WTC11 (cell line): Measurements from ENCODE around the gene BAIAP2L1. TPM values are rescaled to one million over a fixed set of nuclear protein-coding genes. Genes with fewer than 3 reads are reported as not detected.

Experiments
- ATAC-seq: fragments of 200-7000 bp; cut with Tn5 transposase; 2 replicates; pipeline ENCODE4 v1.10.0; 2021; ENCODE audit warnings: mild to moderate bottlenecking, moderate library complexity
- CTCF ChIA-PET: fragments of 300-600 bp; sonication (Branson Sonifier 250); formaldehyde crosslinking; loops from one replicate; lab custom pipeline; 2021; ENCODE audit warnings: antibody characterized with exemption; lab: Charles Lee
- POLR2A ChIA-PET: fragments of 350-600 bp; sonication (Branson Sonifier 250); formaldehyde crosslinking; loops from one replicate; lab custom pipeline; 2021; ENCODE audit warnings: antibody characterized with exemption; lab: Charles Lee
- DNase-seq: peaks from one replicate; pipeline ENCODE4 v3.0.0; 2021; ENCODE audit warnings: low spot score
- H3K27ac Mint-ChIP-seq: 2 replicates; pipeline ENCODE4 v1.8.0; 2021; ENCODE audit warnings: mixed read lengths
- H3K27me3 Mint-ChIP-seq: 2 replicates; pipeline ENCODE4 v1.8.0; 2021; ENCODE audit warnings: low read depth, mild to moderate bottlenecking, moderate library complexity, mixed read lengths
- H3K36me3 Mint-ChIP-seq: 2 replicates; pipeline ENCODE4 v1.8.0; 2021; ENCODE audit warnings: mixed read lengths
- H3K4me1 Mint-ChIP-seq: 2 replicates; pipeline ENCODE4 v1.8.0; 2022; ENCODE audit warnings: mixed read lengths
- H3K4me3 Mint-ChIP-seq: 2 replicates; pipeline ENCODE4 v1.8.0; 2021; ENCODE audit warnings: mild to moderate bottlenecking, moderate library complexity, mixed read lengths
- H3K9me3 Mint-ChIP-seq: 2 replicates; pipeline ENCODE4 v1.8.0; 2021; ENCODE audit warnings: mixed read lengths
- CREB1 ChIP-seq: sonication (generic); formaldehyde crosslinking; IDR thresholded peaks from 2 replicates; pipeline ENCODE4 v1.8.0; 2023; ENCODE audit warnings: mild to moderate bottlenecking, missing genetic modification reagents
- ESRRA ChIP-seq: sonication (generic); formaldehyde crosslinking; IDR thresholded peaks from 2 replicates; pipeline ENCODE4 v1.8.1; 2022; ENCODE audit warnings: mild to moderate bottlenecking, missing genetic modification reagents, borderline replicate concordance
- FOXJ3 ChIP-seq: sonication (generic); formaldehyde crosslinking; IDR thresholded peaks from 2 replicates; pipeline ENCODE4 v1.9.0; 2021; ENCODE audit warnings: missing genetic modification reagents, mild to moderate bottlenecking, borderline replicate concordance
- FOXK1 ChIP-seq: sonication (generic); formaldehyde crosslinking; IDR thresholded peaks from 2 replicates; pipeline ENCODE4 v1.8.0; 2022; ENCODE audit warnings: mild to moderate bottlenecking, moderate library complexity, missing genetic modification reagents
- GTF2I ChIP-seq: fragments of 250-450 bp; sonication (Bioruptor Pico); conservative IDR thresholded peaks from 2 replicates; pipeline ENCODE4 v1.4.0; 2021; ENCODE audit warnings: mild to moderate bottlenecking
- JUN ChIP-seq: sonication (generic); formaldehyde crosslinking; IDR thresholded peaks from 2 replicates; pipeline ENCODE4 v1.8.0; 2023; ENCODE audit warnings: mild to moderate bottlenecking, missing genetic modification reagents
- MYBL2 ChIP-seq: sonication (generic); formaldehyde crosslinking; IDR thresholded peaks from 2 replicates; pipeline ENCODE4 v1.8.1; 2023; ENCODE audit warnings: mild to moderate bottlenecking, moderate library complexity, missing genetic modification reagents
- SP1 ChIP-seq: sonication (generic); formaldehyde crosslinking; conservative IDR thresholded peaks from 2 replicates; pipeline ENCODE4 v1.8.1; 2022; ENCODE audit warnings: missing genetic modification reagents
- ZNF232 ChIP-seq: sonication (generic); formaldehyde crosslinking; IDR thresholded peaks from 2 replicates; pipeline ENCODE4 v1.8.0; 2022; ENCODE audit warnings: mild to moderate bottlenecking, missing genetic modification reagents
- ZNF263 ChIP-seq: sonication (generic); formaldehyde crosslinking; IDR thresholded peaks from 2 replicates; pipeline ENCODE4 v1.8.1; 2022; ENCODE audit warnings: low read depth, mild to moderate bottlenecking, moderate library complexity, missing genetic modification reagents
- ZNF416 ChIP-seq: fragments of 250-450 bp; sonication (Bioruptor Pico); IDR thresholded peaks from 2 replicates; pipeline ENCODE4 v1.9.0; 2021; ENCODE audit warnings: mild to moderate bottlenecking, inconsistent platforms
- ZNF423 ChIP-seq: fragments of 250-450 bp; sonication (Bioruptor Pico); IDR thresholded peaks from 2 replicates; pipeline ENCODE4 v2.1.2; 2022; ENCODE audit warnings: mild to moderate bottlenecking, moderate library complexity
- total RNA-seq: library from RNA; stranded (reverse); gene quantifications from 3 replicates; pipeline ENCODE4 v1.2.3, GENCODE V29; 2021
- TF ChIP-seq, protein P1 (sequence below): fragments of 250-450 bp; sonication (Bioruptor Pico); IDR thresholded peaks from 2 replicates; pipeline ENCODE4 v1.9.0; 2021; ENCODE audit warnings: mild to moderate bottlenecking, borderline replicate concordance
- TF ChIP-seq, protein P2 (sequence below): sonication (generic); formaldehyde crosslinking; IDR thresholded peaks from 2 replicates; pipeline ENCODE4 v1.8.0; 2022; ENCODE audit warnings: mild to moderate bottlenecking, missing genetic modification reagents
- TF ChIP-seq, protein P3 (sequence below): fragments of 250-450 bp; sonication (Bioruptor Pico); IDR thresholded peaks from 2 replicates; pipeline ENCODE4 v2.1.2; 2022; ENCODE audit warnings: mild to moderate bottlenecking, moderate library complexity
- TF ChIP-seq, protein P4 (sequence below): sonication (generic); formaldehyde crosslinking; IDR thresholded peaks from 2 replicates; pipeline ENCODE4 v1.8.1; 2022; ENCODE audit warnings: missing genetic modification reagents, borderline replicate concordance
- TF ChIP-seq, protein P5 (sequence below): sonication (generic); formaldehyde crosslinking; IDR thresholded peaks from 2 replicates; pipeline ENCODE4 v1.8.1; 2023; ENCODE audit warnings: mild to moderate bottlenecking, missing genetic modification reagents, moderate library complexity

BAIAP2L1 gene
- total RNA-seq, 1 experiment from 2014 or later: 37.5 TPM

DNA sequence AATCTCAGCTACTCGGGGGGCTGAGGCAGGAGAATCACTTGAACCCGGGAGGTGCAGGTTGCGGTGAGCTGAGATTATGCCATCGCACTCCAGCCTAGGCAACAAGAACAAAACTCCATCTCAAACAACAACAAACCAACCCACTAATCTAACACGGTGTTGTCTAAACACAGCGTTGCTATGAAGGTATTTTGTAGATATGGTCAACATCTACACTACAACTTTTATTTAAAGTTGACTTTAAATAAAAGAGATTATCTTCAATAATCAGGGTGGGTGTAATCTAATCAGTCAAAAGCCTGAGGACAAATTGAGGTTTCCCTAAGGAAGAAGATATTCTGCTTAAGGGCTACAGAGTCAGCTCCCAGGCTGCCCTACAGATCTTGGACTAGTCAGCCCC is 24.2 kb downstream of the BAIAP2L1 start (continued):
- TF ChIP-seq, protein P1, sequence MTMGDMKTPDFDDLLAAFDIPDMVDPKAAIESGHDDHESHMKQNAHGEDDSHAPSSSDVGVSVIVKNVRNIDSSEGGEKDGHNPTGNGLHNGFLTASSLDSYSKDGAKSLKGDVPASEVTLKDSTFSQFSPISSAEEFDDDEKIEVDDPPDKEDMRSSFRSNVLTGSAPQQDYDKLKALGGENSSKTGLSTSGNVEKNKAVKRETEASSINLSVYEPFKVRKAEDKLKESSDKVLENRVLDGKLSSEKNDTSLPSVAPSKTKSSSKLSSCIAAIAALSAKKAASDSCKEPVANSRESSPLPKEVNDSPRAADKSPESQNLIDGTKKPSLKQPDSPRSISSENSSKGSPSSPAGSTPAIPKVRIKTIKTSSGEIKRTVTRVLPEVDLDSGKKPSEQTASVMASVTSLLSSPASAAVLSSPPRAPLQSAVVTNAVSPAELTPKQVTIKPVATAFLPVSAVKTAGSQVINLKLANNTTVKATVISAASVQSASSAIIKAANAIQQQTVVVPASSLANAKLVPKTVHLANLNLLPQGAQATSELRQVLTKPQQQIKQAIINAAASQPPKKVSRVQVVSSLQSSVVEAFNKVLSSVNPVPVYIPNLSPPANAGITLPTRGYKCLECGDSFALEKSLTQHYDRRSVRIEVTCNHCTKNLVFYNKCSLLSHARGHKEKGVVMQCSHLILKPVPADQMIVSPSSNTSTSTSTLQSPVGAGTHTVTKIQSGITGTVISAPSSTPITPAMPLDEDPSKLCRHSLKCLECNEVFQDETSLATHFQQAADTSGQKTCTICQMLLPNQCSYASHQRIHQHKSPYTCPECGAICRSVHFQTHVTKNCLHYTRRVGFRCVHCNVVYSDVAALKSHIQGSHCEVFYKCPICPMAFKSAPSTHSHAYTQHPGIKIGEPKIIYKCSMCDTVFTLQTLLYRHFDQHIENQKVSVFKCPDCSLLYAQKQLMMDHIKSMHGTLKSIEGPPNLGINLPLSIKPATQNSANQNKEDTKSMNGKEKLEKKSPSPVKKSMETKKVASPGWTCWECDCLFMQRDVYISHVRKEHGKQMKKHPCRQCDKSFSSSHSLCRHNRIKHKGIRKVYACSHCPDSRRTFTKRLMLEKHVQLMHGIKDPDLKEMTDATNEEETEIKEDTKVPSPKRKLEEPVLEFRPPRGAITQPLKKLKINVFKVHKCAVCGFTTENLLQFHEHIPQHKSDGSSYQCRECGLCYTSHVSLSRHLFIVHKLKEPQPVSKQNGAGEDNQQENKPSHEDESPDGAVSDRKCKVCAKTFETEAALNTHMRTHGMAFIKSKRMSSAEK (CRISPR knock-in tag): no peak
- TF ChIP-seq, protein P2, sequence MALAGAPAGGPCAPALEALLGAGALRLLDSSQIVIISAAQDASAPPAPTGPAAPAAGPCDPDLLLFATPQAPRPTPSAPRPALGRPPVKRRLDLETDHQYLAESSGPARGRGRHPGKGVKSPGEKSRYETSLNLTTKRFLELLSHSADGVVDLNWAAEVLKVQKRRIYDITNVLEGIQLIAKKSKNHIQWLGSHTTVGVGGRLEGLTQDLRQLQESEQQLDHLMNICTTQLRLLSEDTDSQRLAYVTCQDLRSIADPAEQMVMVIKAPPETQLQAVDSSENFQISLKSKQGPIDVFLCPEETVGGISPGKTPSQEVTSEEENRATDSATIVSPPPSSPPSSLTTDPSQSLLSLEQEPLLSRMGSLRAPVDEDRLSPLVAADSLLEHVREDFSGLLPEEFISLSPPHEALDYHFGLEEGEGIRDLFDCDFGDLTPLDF (CRISPR knock-in tag): no peak
- no peak for TF ChIP-seq FOXK1 (CRISPR knock-in tag)
- TF ChIP-seq ESRRA (CRISPR knock-in tag): no peak

DNA sequence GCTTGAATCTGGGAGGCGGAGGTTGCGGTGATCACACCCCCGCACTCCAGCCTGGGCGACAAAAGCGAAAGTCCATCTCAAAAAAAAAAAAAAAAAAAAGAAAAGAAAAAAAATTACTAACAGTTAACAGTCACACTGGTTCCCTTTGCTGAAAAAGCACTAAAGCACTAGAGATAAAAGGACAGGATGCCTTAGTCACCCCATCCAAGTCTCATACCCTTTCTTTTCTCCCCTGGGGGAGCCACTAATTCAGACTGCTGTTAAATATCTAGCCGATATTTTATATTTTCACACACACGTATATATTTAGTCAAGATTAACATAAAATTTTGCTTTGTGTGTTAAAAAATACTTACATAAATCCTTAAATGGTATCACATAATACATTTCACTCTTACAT is 25.2 kb downstream of the BAIAP2L1 start:
- Mint-ChIP-seq H3K27ac (no peak overlapping the region), H3K9me3 (no peaks in the 10 kb centered on the region; the same call in 1 of the 2 replicates), H3K4me3 (no peak overlapping the region), H3K27me3 (no peaks in the 10 kb centered on the region), H3K36me3 (peaks cover 7% of the 10 kb centered on the region), H3K4me1 (no peaks in the 10 kb centered on the region)
- POLR2A ChIA-PET: no interaction called here
- ATAC-seq (no peak), DNase-seq (no peak)
- CTCF ChIA-PET: no interaction called here
- TF ChIP-seq SP1 (CRISPR knock-in tag): no peak

DNA sequence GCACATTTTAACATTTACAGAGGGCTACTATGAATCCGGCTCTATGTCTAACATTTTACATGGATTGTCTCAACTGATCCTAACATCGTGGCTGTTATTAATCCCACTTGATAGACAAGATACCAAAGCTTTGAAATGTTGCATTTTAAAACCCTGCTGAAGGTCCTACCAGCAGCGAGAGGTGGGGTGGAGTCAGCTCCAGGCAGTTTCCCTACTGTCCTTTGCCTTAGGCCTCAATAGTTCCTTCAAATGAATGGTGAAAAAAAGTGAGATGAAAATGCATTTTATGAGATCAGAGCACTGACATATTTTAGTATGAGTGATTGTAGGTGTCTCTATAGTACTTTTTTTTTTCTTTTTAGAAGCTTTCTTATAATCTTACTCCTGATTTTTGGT is 26.6 kb downstream of the BAIAP2L1 start:
- Mint-ChIP-seq H3K36me3 (0 out of 2 replicates have a peak, but pooled peaks cover 3% of the 10 kb centered on the region), H3K27ac (no peak overlapping the region), H3K4me1 (0 out of 2 replicates have a peak, but pooled peaks cover 2% of the 10 kb centered on the region), H3K9me3 (no peaks in the 10 kb centered on the region), H3K27me3 (no peaks in the 10 kb centered on the region), H3K4me3 (no peak overlapping the region)
- DNase-seq: no peak
- POLR2A ChIA-PET: no interaction called here
- CTCF ChIA-PET: no interaction called here
- ATAC-seq: no peak
- TF ChIP-seq ZNF423 (CRISPR knock-in tag): no peak
- no peak for TF ChIP-seq MYBL2
- TF ChIP-seq, protein P3, sequence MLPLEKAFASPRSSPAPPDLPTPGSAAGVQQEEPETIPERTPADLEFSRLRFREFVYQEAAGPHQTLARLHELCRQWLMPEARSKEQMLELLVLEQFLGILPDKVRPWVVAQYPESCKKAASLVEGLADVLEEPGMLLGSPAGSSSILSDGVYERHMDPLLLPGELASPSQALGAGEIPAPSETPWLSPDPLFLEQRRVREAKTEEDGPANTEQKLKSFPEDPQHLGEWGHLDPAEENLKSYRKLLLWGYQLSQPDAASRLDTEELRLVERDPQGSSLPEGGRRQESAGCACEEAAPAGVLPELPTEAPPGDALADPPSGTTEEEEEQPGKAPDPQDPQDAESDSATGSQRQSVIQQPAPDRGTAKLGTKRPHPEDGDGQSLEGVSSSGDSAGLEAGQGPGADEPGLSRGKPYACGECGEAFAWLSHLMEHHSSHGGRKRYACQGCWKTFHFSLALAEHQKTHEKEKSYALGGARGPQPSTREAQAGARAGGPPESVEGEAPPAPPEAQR (CRISPR knock-in tag): no peak
- TF ChIP-seq ZNF232: no peak

DNA sequence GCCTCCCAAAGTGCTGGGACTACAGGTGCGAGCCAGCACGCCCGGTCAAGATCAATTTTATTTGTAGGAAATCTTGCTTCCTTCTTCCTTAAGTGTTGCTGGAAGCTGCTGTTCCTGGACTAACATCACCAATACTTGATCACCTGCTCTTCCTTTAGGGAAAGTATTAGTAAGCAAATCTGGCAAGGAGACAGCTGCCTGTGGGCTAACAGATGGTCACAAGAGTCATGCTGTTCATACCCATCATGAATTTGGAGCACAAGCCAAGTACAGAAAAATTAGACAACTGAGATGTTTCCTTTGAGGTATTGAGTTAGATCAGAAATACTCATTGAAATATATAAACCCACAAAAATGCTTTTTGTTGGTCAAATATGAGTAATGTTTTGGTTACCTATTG is 27.9 kb downstream of the BAIAP2L1 start:
- DNase-seq: no peak

More for the DNA sequence above, 27.9 kb downstream of the BAIAP2L1 start:
- TF ChIP-seq GTF2I (CRISPR knock-in tag): no peak
- TF ChIP-seq, protein P2 (CRISPR knock-in tag): no peak
- TF ChIP-seq, protein P4, sequence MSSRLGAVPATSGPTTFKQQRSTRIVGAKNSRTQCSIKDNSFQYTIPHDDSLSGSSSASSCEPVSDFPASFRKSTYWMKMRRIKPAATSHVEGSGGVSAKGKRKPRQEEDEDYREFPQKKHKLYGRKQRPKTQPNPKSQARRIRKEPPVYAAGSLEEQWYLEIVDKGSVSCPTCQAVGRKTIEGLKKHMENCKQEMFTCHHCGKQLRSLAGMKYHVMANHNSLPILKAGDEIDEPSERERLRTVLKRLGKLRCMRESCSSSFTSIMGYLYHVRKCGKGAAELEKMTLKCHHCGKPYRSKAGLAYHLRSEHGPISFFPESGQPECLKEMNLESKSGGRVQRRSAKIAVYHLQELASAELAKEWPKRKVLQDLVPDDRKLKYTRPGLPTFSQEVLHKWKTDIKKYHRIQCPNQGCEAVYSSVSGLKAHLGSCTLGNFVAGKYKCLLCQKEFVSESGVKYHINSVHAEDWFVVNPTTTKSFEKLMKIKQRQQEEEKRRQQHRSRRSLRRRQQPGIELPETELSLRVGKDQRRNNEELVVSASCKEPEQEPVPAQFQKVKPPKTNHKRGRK: no peak
- no peak for TF ChIP-seq ZNF232
- no peak for TF ChIP-seq ZNF263 (CRISPR knock-in tag)
- no peak for TF ChIP-seq JUN (CRISPR knock-in tag)
- no peak for TF ChIP-seq ZNF416 (CRISPR knock-in tag)
- no peak for TF ChIP-seq CREB1 (CRISPR knock-in tag)
- TF ChIP-seq, protein P5, sequence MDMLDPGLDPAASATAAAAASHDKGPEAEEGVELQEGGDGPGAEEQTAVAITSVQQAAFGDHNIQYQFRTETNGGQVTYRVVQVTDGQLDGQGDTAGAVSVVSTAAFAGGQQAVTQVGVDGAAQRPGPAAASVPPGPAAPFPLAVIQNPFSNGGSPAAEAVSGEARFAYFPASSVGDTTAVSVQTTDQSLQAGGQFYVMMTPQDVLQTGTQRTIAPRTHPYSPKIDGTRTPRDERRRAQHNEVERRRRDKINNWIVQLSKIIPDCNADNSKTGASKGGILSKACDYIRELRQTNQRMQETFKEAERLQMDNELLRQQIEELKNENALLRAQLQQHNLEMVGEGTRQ (CRISPR knock-in tag): no peak
- TF ChIP-seq FOXJ3: no peak
- Mint-ChIP-seq H3K9me3 (no peaks in the 10 kb centered on the region), H3K27me3 (no peaks in the 10 kb centered on the region), H3K36me3 (0 out of 2 replicates have a peak, but pooled peaks cover 3% of the 10 kb centered on the region), H3K4me1 (peaks cover 5% of the 10 kb centered on the region; the same call in 1 of the 2 replicates), H3K4me3 (no peak overlapping the region), H3K27ac (0 out of 2 replicates have a peak overlapping the region, but pooled peaks have one; percentile 53)
- no peak for ATAC-seq
- ChIA-PET POLR2A (no interaction called here), CTCF (no interaction called here)
